ENCODE measurements around the gene FYB2. TPM values are rescaled to one million over a fixed set of nuclear protein-coding genes. Genes with fewer than 3 reads are reported as not detected.
"Not testable (repeated sequence)": the region's sequence is repeated elsewhere in the genome, so short reads cannot be mapped to it uniquely, and the experiment has no call there.

Gene FYB2
- total RNA-seq, 1 donor from 2014 or later: 0.34 TPM

DNA sequence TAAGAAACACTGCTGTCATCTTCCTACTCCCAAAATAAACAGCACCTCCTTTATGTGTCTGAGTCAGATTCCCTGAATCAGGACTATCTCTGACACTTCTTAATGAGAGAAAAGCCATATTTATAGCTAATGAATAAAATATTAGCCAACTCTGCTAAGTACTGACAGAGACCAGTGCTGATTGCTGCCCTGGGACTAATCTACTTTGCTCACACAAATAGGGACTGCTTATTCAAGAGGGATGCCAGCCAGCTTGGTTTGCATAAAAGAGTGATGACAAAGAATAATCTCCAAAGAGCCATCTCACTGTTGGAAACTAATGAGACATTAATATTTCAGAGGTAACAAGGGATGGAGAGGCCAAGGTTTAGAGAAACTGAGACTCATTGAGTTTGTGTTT, 36.4 kb downstream of the FYB2 start:
- TF ChIP-seq, protein P1, sequence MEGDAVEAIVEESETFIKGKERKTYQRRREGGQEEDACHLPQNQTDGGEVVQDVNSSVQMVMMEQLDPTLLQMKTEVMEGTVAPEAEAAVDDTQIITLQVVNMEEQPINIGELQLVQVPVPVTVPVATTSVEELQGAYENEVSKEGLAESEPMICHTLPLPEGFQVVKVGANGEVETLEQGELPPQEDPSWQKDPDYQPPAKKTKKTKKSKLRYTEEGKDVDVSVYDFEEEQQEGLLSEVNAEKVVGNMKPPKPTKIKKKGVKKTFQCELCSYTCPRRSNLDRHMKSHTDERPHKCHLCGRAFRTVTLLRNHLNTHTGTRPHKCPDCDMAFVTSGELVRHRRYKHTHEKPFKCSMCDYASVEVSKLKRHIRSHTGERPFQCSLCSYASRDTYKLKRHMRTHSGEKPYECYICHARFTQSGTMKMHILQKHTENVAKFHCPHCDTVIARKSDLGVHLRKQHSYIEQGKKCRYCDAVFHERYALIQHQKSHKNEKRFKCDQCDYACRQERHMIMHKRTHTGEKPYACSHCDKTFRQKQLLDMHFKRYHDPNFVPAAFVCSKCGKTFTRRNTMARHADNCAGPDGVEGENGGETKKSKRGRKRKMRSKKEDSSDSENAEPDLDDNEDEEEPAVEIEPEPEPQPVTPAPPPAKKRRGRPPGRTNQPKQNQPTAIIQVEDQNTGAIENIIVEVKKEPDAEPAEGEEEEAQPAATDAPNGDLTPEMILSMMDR (IDR thresholded peaks at IDR 0.05; ENCODE audit: unreplicated experiment): no peak
- Mint-ChIP-seq H3K9me3 (no peaks in the 10 kb centered on the region), H3K27me3 (ENCODE audit: low read depth) (no peaks in the 10 kb centered on the region), H3K4me3 (no peak overlapping the region), H3K27ac (no peak overlapping the region), H3K4me1 (no peaks in the 10 kb centered on the region), H3K36me3 (no peaks in the 10 kb centered on the region)
- no peak for DNase-seq (ENCODE audit: low spot score in 2 of 2, unreplicated experiment in 2 of 2)

DNA sequence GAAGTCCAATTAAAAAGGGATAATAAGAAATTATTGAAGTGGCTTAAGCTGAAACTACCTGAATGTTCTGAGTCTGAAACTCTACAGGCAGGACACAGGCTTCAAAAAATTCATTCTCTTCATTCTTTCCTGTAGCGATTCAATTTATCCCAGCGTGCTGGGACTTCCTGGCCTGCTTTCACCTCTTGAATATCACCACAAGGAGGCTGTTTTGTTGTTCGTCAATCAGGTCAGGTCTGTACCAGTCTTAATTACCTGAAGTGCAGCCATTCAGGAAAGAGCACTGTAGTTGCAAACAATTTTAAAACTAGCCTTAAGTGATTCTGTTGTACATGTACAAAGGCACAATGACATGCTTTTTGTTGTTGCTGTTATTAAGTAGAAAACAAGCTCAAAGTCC, 38.4 kb downstream of the FYB2 start:
- Mint-ChIP-seq H3K4me3 (no peak overlapping the region), H3K27ac (no peak overlapping the region), H3K36me3 (no peaks in the 10 kb centered on the region), H3K4me1 (peaks cover 3% of the 10 kb centered on the region), H3K9me3 (no peaks in the 10 kb centered on the region), H3K27me3 (ENCODE audit: low read depth) (no peaks in the 10 kb centered on the region)
- DNase-seq (ENCODE audit: low spot score in 2 of 2, unreplicated experiment in 2 of 2): no peak
- TF ChIP-seq, protein P1 (IDR thresholded peaks at IDR 0.05; ENCODE audit: unreplicated experiment): no peak

DNA sequence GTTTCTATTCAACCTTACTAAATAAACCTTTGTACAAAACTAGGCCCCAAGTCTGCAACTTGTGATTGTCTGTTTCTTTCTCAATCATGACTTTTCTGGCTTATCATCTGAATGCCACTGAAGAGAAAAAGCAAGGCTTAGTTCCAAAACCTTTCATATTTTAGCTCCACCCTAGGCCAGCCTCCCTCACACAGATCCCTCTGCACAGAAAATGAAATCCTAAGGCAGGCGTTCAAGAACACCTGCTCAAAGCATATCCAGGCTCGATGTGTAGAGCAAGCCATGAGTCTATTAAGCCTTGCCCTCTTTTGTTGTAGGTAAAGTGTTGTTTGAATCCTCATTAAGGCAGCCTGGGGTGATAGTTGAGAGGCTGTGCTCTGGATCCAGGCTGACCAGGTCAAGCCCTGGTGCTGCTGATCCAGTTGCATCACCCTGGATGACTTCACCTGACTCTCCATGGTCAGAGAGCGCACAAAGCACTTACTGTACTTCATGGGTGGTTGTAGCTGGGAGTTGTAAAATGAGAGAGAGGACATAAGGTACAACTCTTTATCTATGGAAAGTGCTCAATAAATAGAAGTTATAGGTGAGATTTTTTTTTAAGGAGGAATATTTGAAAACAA, 39.0 kb downstream of the FYB2 start:
- no peaks in the 10 kb centered on the region for H3K9me3 Mint-ChIP-seq
- H3K36me3 Mint-ChIP-seq: no peaks in the 10 kb centered on the region
- no peak for DNase-seq (ENCODE audit: low spot score in 2 of 2, unreplicated experiment in 2 of 2)
- no peak overlapping the region for H3K27ac Mint-ChIP-seq
- no peaks in the 10 kb centered on the region for H3K27me3 Mint-ChIP-seq (ENCODE audit: low read depth)
- H3K4me1 Mint-ChIP-seq: peaks cover 3% of the 10 kb centered on the region
- TF ChIP-seq, protein P1 (IDR thresholded peaks at IDR 0.05; ENCODE audit: unreplicated experiment): no peak
- H3K4me3 Mint-ChIP-seq: no peak overlapping the region

DNA sequence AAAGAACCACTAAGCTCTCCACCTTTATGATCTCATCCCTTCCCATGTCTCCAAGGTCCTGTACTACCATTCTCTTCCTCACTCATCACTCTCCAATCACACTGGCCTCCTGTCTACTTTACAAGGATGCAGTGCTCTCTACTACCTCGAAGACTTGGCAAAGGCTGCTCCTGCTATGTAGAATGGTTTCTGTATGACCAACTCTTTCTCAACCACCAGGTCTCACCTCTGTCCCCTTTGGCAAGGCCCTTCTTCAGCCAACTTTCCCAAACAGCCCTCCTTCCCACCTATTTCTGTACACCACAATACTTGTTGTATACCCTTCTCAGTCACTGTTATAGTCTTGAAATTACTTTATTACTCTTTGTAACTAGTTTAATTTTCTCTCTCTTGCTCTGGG, 41.2 kb downstream of the FYB2 start:
- no peak for DNase-seq (ENCODE audit: low spot score in 2 of 2, unreplicated experiment in 2 of 2)
- H3K36me3 Mint-ChIP-seq: no peaks in the 10 kb centered on the region
- no peak overlapping the region for H3K4me3 Mint-ChIP-seq
- H3K27ac Mint-ChIP-seq: no peak overlapping the region
- TF ChIP-seq, protein P1 (IDR thresholded peaks at IDR 0.05; ENCODE audit: unreplicated experiment): no peak
- H3K4me1 Mint-ChIP-seq: peaks cover 3% of the 10 kb centered on the region
- no peaks in the 10 kb centered on the region for H3K9me3 Mint-ChIP-seq
- H3K27me3 Mint-ChIP-seq (ENCODE audit: low read depth): no peaks in the 10 kb centered on the region

DNA sequence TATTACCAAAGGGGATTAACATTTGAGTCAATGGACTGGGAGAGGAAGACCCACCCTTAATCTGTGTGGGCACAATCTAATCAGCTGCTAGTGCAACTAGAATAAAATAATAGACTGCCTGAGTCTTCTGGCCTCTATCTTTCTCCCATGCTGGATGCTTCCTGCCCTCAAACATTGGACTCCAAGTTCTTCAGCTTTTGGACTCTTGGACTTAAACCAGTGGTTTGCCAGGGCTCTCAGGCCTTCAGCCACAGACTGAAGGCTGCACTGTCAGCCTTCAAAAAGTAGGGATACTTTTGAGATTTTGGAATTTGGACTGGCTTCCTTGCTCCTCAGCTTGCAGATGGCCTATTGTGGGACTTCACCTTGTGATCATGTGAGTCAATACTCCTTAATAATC, 44.5 kb downstream of the FYB2 start:
- not testable (repeated sequence) for DNase-seq (ENCODE audit: low spot score in 2 of 2, unreplicated experiment in 2 of 2); H3K4me1 Mint-ChIP-seq; H3K27me3 Mint-ChIP-seq (ENCODE audit: low read depth); H3K36me3 Mint-ChIP-seq; H3K4me3 Mint-ChIP-seq; H3K27ac Mint-ChIP-seq; H3K9me3 Mint-ChIP-seq

DNA sequence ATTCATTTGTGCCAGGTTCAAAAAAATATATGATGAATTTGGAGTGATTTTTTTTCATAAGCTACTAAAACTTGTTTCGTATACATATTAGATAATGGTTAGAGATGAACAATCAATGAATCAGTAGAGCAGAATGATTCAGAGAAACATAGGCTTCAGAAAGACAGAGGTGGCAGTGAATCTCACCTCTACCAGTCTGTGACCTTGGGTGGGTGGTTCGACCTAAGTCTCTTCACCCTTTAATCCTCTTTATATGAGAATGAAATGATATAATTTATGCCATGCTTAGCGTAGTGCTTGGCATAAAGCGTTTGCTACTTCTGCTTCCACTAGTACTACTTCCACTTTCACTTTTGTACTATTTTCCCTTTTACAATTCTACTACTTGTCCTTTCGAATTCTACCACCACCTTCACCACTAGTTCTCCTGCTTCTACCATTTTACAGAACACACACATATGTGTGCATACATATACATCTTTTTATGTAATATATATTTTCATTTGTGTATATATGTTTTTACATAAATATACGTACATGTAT, 45.1 kb downstream of the FYB2 start:
- TF ChIP-seq, protein P1 (IDR thresholded peaks at IDR 0.05; ENCODE audit: unreplicated experiment): no peak
- no peaks in the 10 kb centered on the region for H3K27me3 Mint-ChIP-seq (ENCODE audit: low read depth)
- no peaks in the 10 kb centered on the region for H3K36me3 Mint-ChIP-seq
- H3K27ac Mint-ChIP-seq: no peak overlapping the region
- DNase-seq (ENCODE audit: low spot score in 2 of 2, unreplicated experiment in 2 of 2): no peak
- no peaks in the 10 kb centered on the region for H3K9me3 Mint-ChIP-seq
- no peak overlapping the region for H3K4me3 Mint-ChIP-seq
- peaks cover 3% of the 10 kb centered on the region for H3K4me1 Mint-ChIP-seq

All from mesothelial cell of epicardium (in vitro differentiated cells).